Peyer's patch (tissue), 4 donors: ENCODE results near the gene VAV1. TPM values are rescaled to one million over a fixed set of nuclear protein-coding genes. Genes with fewer than 3 reads are reported as not detected.

Experiments used
- DNase-seq, 3 donors: peaks; one replicate each; pipeline ENCODE4 v3.0.0-alpha.2; 2017 to 2019
- H3K27ac ChIP-seq, 4 donors: fragments of 200-600 bp; sonication (generic); one replicate each; pipeline ENCODE4 v1.5.1; 2016 to 2019
- H3K27me3 ChIP-seq, 2 donors: fragments of 200-600 bp; sonication (generic); one replicate each; pipeline ENCODE4 v1.5.1; 2019
- H3K36me3 ChIP-seq, 3 donors: fragments of 200-600 bp; sonication (generic); one replicate each; pipeline ENCODE4 v1.5.1; 2016 to 2019
- H3K4me1 ChIP-seq, 4 donors: fragments of 200-600 bp; sonication (generic); one replicate each; pipeline ENCODE4 v1.5.1; 2016 to 2019
- H3K4me3 ChIP-seq, 4 donors: fragments of 200-600 bp; sonication (generic); 1 replicate in 3 of 4; 2 replicates in 1 of 4; pipeline ENCODE4 v1.5.1; 2016 to 2019; ENCODE audit warnings: mild to moderate bottlenecking in 1 of 4
- H3K9me3 ChIP-seq, 4 donors: fragments of 200-600 bp; sonication (generic); one replicate each; pipeline ENCODE4 v1.5.1; 2016 to 2019; ENCODE audit warnings: mild to moderate bottlenecking in 1 of 4
- POLR2A ChIP-seq, 2 donors: fragments of 450-650 bp; IDR thresholded peaks; one replicate each; pipeline ENCODE4 v1.5.1; 2017; ENCODE audit warnings: antibody characterized with exemption in 2 of 2, mild to moderate bottlenecking in 2 of 2, moderate library complexity in 2 of 2
- total RNA-seq, 4 donors: library from RNA; depleted of rRNA; stranded (reverse); fragments of >200 nt; gene quantifications; one replicate each; pipeline ENCODE4 v1.1.0, GENCODE V29; 2016
- TF ChIP-seq, protein P1 (sequence below), 6 experiments: fragments of 450-650 bp in 4 of 6; fragments of 200-600 bp in 2 of 6; sonication (generic) in 1 of 6; IDR thresholded peaks; one replicate each; pipeline ENCODE4 v1.5.1; 2017 to 2019; ENCODE audit warnings: antibody characterized with exemption in 6 of 6, mild to moderate bottlenecking in 3 of 6, moderate library complexity in 1 of 6

Gene VAV1
- total RNA-seq, 4 donors from 2014 or later, result 7.0 to 57.8 (median 7.7) TPM

DNA sequence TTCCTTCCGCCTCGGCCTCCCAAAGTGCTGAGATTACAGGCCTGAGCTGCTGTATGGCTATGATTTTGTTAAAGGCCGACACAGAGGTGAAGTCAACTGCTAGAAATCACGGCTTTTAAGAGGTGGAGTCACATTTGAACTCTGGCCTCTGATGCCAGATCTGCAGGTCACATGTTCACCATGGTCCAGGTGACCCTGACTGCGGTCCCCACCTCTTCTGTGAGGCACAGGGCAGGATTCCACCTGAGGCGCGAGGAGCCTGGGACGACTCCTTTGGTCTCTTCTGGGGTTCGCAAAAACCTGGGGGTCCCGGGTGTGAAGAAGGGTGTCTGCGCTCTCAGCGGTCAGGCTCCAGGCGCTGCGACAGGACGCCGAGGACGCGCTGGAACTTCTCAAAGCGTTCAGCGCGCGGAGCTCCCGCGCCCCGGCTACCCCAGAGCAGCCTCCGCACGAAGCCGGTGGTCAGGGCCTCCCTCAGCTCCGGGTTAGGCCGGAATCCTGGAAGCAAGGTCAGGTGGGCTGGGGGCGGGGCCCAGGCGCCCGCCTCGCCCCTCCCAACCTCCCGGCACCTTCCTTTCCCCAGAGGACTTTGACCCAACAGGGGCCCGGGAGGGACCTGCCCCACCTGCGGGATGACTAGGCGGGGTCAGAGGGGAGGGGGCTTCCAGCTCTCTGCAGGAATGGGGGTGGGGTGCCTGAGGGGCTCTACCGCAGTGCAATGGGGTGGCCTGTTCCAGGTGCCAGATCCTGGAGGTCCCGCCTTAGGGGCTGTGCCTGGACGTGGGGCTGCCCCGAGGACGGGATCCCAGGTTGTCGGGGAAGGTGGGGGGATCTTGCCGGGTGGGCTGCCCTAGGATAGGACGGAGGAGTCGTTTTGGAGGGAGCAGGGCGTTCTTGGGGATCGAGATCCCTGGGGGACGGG is 20.0 kb upstream of the VAV1 start:
- peaks cover 0 to 60% (median 0%) of the 10 kb centered on the region in 3 donors for H3K36me3 ChIP-seq
- H3K9me3 ChIP-seq, result no peaks in the 10 kb centered on the region
- peak overlapping the region; percentile 68 to 96 (median 84) for H3K27ac ChIP-seq
- peaks cover 0 to 23% (median 4%) of the 10 kb centered on the region in 4 donors for H3K4me1 ChIP-seq
- TF ChIP-seq, protein P1, sequence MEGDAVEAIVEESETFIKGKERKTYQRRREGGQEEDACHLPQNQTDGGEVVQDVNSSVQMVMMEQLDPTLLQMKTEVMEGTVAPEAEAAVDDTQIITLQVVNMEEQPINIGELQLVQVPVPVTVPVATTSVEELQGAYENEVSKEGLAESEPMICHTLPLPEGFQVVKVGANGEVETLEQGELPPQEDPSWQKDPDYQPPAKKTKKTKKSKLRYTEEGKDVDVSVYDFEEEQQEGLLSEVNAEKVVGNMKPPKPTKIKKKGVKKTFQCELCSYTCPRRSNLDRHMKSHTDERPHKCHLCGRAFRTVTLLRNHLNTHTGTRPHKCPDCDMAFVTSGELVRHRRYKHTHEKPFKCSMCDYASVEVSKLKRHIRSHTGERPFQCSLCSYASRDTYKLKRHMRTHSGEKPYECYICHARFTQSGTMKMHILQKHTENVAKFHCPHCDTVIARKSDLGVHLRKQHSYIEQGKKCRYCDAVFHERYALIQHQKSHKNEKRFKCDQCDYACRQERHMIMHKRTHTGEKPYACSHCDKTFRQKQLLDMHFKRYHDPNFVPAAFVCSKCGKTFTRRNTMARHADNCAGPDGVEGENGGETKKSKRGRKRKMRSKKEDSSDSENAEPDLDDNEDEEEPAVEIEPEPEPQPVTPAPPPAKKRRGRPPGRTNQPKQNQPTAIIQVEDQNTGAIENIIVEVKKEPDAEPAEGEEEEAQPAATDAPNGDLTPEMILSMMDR (IDR thresholded peaks at IDR 0.05), result no peak
- TF ChIP-seq POLR2A (IDR thresholded peaks at IDR 0.05), result peak; percentile 52 to 67
- H3K27me3 ChIP-seq, result no peaks in the 10 kb centered on the region
- peak overlapping the region; percentile 31 to 52 (median 45) for H3K4me3 ChIP-seq
- DNase-seq, result peak in 2 of 3 donors; percentile 81 to 87

DNA sequence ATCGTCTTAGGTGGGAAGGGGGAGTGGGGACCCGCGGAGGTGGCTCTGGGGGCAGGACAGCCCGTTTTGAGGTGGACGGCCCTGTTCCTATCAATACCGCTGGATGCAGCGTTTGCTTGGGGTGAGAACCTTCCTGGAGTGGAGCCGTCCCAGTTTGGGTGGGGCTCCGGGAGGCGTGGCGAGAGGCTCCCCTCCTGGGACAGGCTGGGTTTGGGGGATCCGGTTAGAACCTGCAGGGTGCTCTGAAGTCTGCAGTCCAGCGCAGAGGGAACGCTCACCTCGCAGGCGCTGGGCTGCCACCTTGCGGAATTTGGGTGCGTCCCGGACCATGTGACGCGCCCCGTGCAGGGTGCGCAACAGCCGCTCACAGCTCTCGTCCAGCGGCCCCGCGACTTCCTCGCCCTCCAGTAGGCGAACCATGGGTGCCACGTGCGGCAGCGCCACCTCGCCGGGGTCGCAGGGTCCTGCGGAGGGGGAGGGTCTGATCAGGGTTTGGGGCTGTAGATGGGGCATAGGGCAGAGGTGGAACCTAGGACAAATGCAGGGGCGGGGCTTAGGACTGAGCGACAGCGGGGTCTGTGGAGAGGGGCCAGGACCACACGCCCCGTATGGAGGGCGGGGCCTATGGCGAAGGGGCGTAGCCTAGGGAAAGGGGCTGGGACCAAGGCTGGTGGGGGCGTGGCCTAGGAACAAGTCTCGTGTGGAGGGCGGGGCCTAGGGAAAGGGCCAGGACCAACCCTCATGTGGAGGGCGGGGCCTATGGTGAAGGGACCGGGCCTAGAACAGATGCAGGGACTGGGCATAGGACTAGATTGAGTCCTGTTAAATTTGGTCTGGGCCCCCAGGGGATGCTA is 19.1 kb upstream of the VAV1 start:
- TF ChIP-seq, protein P1 (IDR thresholded peaks at IDR 0.05), result peak; percentile 29 to 76 (median 58)
- peak; percentile 24 to 52 for TF ChIP-seq POLR2A (IDR thresholded peaks at IDR 0.05)
- no peaks in the 10 kb centered on the region for H3K9me3 ChIP-seq
- peaks cover 0 to 51% (median 0%) of the 10 kb centered on the region in 3 donors for H3K36me3 ChIP-seq
- peak overlapping the region; percentile 31 to 52 (median 45) for H3K4me3 ChIP-seq
- peak; percentile 92 to 96 (median 93) for DNase-seq
- H3K4me1 ChIP-seq, result peaks cover 0 to 23% (median 4%) of the 10 kb centered on the region in 4 donors
- no peaks in the 10 kb centered on the region for H3K27me3 ChIP-seq
- peak overlapping the region; percentile 68 to 96 (median 84) for H3K27ac ChIP-seq

DNA sequence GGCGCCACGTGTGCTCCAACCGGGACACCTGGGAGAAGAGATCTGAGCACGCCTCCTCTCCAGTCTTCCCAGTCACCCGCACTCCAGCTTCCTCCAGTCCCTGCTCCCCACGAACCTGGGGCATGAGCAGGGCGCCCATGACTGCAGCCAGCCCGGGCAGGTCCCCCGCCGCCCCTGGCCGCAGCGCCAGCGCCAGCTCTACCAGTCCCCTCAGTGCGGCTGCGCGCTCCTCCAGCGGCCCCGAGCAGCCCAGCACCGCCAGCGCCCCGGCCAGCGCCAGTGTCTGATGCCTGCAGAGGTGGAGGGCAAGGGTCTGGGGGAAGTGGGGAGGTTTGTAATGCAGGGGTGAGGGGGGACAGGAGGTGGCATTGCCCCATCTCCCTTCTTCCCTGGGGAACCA is 18.4 kb upstream of the VAV1 start:
- H3K9me3 ChIP-seq, result no peaks in the 10 kb centered on the region
- peak overlapping the region in 2 of 4 donors; percentile 93 to 96 for H3K27ac ChIP-seq
- peaks cover 0 to 48% (median 0%) of the 10 kb centered on the region in 3 donors for H3K36me3 ChIP-seq
- peaks cover 0 to 23% (median 4%) of the 10 kb centered on the region in 4 donors for H3K4me1 ChIP-seq
- DNase-seq, result no peak
- TF ChIP-seq POLR2A (IDR thresholded peaks at IDR 0.05), result no peak
- TF ChIP-seq, protein P1 (IDR thresholded peaks at IDR 0.05), result no peak
- no peak overlapping the region for H3K4me3 ChIP-seq
- no peaks in the 10 kb centered on the region for H3K27me3 ChIP-seq

DNA sequence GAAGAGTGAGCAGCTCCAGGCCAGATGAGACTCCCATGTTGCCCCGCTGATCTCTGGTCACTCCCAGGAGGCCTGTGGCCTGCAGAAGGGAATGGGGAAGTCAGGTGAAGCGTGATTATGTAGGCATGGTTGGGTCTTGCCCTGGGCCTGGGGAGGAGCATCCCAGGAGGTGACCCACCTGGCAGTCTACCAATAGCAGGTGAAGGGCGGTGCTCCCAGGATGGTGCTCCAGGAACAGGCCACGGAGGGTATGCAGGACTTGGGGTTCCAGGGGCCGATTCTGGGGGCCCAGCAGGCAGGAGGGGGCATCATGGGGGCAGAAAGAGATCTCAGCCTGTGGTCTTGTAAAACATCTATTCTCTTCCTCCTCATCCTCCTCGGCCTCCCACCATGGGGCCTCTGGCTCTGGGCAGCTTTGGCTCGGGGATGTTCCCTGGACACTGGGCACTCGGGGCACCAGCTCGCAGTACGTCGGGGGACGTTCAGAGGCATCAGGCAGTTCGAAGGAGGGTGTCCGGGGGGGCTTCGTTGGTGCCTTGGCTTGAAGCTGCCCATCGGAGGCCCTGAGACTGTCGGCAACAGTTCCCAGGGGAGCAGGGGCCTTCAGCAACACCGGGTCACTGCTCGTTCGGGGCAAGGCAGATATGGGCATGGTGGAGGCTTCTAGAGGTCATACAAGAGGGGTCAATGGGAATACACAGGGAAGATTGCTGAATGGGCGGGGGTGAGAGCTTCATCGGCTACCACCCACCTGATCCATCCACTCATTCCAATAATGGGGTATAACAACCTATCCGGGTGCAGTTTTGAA is 17.6 kb upstream of the VAV1 start:
- H3K36me3 ChIP-seq, result peaks cover 0 to 49% (median 0%) of the 10 kb centered on the region in 3 donors
- DNase-seq, result no peak
- no peaks in the 10 kb centered on the region for H3K9me3 ChIP-seq
- H3K4me3 ChIP-seq, result no peak overlapping the region
- peaks cover 0 to 23% (median 4%) of the 10 kb centered on the region in 4 donors for H3K4me1 ChIP-seq
- H3K27ac ChIP-seq, result peak overlapping the region in 1 of 4 donors; percentile 96
- TF ChIP-seq, protein P1 (IDR thresholded peaks at IDR 0.05), result no peak
- no peak for TF ChIP-seq POLR2A (IDR thresholded peaks at IDR 0.05)
- H3K27me3 ChIP-seq, result no peaks in the 10 kb centered on the region

DNA sequence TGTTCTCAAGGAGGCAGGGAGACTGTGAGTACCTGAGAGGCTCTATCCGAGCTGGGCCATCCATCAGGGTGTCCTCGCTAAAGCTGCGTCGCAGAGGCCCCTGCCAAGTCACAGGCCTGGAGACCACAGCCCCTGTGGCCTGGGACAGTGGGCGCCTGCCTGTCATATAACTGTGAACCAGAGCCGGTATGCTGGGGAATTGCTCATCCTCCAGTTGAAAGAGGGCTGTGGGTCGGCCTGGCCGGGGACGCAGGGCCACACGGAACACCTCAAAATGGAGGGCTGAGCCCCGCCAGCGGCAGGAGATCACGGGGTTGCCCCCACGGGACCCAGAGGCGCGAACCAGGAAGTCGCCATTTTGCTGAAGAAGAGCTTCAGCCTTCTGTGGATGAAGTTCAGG is 11.9 kb upstream of the VAV1 start:
- DNase-seq, result no peak
- H3K4me3 ChIP-seq, result no peak overlapping the region
- H3K4me1 ChIP-seq, result no peaks in the 10 kb centered on the region
- no peaks in the 10 kb centered on the region for H3K27me3 ChIP-seq
- H3K9me3 ChIP-seq, result no peaks in the 10 kb centered on the region
- TF ChIP-seq, protein P1 (IDR thresholded peaks at IDR 0.05), result no peak
- TF ChIP-seq POLR2A (IDR thresholded peaks at IDR 0.05), result no peak
- peaks cover 0 to 38% (median 0%) of the 10 kb centered on the region in 3 donors for H3K36me3 ChIP-seq
- H3K27ac ChIP-seq, result no peak overlapping the region
